HG03097 (cell line): Measurements from ENCODE around the gene RASD2.
"Not testable (repeated sequence)": the region's sequence is repeated elsewhere in the genome, so short reads cannot be mapped to it uniquely, and the experiment has no call there.

Experiments
- ATAC-seq: cut with Tn5 transposase; IDR thresholded peaks from one replicate; pipeline ENCODE4 v1.9.1; 2021; ENCODE audit not compliant: unreplicated experiment, low FRiP score

RASD2 gene

GRCh38 chr22:35540595-35541253, at the start of gene RASD2:
Gene RASD2, plus strand, starts transcription at chr22:35540831. Its CDS starts 5,979 bp downstream, at chr22:35546810.
- no peak for ATAC-seq

GRCh38 chr22:35491061-35491907, 49.3 kb upstream of the RASD2 start:
- not testable (repeated sequence) for ATAC-seq

- ATAC-seq = no peak
Measured at GRCh38 chr22:35491908-35492380, 48.7 kb upstream of the RASD2 start.

DNA sequence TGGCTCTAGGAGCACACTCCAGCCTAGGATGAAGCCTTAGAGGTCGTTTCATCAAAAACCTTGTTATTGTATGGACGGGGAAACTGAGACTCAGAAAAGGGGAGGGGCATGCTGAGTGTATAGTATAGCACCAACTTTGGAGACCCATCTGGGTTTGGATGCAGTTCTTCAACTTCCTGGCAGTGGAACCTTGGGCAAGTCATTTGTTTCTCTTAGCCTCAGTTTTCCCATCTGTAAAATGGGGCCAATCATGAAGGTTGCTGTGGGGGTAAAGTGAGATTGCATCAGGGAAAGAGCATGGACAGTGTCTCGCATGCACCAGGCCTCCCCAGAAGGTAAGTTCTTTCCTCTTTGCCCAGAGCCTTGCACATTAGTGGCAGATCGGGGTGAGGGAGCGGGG, 47.6 kb upstream of the RASD2 start:
- ATAC-seq = no peak

DNA sequence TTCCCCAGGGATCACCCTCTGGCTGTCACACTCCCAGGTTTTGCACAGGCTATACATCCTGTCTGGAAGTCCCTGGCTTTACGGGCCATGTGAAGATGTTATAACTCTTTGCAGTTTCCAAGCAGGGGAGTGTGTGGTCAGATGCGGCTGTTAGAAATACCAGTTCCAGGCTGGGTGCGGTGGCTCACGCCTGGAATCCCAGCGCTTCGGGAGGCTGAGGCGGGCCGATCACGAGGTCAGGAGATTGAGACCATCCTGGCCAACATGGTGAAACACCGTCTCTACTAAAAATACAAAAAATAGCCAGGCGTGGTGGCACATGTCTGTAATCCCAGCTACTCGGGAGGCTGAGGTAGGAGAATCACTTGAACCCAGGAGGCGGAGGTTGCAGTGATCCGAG, 44.9 kb upstream of the RASD2 start:
- not testable (repeated sequence) for ATAC-seq

DNA sequence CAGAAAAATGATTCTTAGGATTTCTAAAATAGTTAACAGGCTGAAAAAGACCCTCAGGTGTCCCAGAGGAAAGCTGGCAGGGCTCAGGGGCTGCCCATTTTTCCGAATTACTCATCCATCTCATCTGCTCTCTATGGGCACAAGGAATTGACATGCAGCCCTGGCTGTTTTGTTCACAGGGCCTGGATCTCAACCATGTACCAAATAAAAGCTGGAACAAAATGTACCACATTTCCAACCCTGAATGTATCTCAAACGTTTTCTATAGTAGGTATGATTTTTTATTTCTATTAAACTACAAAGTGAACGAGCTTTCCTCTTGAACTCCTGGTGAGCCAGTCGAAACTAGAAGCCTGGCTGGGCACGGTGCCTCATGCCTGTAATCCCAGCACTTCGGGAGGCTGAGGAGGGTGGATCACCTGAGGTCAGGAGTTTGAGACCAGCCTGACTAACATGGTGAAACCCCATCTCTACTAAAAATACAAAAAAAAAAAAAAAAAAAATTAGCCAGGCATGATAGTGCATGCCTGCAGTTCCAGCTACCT, 43.8 kb upstream of the RASD2 start:
- ATAC-seq = no peak

DNA sequence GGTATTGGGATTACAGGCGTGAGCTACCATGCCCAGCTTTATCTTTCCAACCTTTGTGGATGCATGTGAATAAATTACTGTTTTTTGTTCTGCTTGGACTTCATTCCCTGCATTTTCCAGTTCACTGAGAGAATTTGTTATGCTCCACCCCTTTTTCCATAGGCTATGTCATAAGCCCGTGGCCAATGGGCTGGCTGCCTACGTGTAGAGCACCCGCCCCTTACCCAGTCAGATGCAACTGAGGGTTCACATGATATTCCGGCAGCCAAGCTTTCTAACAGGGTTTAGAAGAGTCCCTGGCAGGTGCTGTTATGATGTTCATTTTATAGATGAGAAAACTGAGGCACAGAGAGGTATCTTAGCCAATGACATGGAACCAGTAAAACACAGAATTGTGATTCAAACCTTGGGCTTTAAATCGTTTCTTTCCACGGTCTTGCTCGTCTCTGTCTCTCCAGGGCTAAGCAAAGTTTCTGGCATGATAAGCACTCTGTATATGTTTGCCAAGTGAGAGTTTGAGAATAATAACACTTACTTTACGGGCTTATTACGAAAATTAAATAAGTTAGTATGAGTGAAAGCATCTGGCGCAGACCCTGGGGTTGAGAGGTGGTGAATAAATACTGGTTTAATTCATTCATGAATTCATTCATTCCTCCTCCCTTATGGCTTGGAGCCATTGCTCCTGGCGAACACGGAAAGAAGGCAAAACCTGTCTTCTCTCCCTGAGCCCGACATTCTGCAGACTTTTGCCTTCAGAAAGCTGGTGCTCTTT, 42.4 kb upstream of the RASD2 start:
- no peak for ATAC-seq

DNA sequence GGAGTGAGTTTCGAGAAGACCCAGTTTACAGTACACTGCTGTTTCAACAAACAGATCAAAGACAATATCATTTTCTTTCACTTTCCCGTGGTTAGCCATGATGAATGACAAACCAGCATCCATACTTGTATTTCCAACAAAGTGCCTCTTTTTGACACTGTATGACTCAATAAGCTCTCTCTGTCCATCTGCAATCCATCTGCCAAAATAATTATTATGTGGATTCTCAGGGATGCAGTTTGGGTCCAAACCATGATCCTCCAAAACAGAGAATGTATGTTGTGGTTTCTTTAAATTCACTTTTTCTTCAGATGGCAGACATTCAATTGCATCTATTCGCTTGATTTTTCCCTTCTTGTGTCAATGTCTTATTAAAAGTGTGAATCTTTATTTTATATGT, 37.8 kb upstream of the RASD2 start:
- ATAC-seq = no peak

- no peak for ATAC-seq
Measured at GRCh38 chr22:35505399-35506258, 35.0 kb upstream of the RASD2 start.

- ATAC-seq = no peak
Measured at GRCh38 chr22:35506259-35506570, 34.4 kb upstream of the RASD2 start.

DNA sequence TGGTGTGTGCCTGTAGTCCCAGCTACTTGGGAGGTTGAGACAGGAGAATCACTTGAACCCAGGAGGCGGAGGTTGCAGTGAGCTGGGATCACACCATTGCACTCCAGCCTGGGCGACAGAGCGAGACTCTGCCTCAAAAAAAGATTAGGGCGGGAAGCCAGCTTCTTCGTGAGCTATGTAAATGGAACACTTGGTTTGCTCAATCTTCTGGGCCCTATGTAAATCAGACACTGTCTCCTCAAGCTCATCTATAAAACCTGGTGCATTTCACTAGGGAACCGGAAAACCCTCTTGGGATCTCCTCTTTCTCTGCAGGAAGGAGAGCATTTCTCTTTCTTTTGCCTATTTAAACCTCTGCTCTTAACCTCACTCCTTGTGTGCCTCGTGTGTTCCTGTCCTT, 32.8 kb upstream of the RASD2 start:
- not testable (repeated sequence) for ATAC-seq

GRCh38 chr22:35509451-35509850, 31.2 kb upstream of the RASD2 start:
- no peak for ATAC-seq

- ATAC-seq = no peak
Measured at GRCh38 chr22:35509960-35510359, 30.7 kb upstream of the RASD2 start.

DNA sequence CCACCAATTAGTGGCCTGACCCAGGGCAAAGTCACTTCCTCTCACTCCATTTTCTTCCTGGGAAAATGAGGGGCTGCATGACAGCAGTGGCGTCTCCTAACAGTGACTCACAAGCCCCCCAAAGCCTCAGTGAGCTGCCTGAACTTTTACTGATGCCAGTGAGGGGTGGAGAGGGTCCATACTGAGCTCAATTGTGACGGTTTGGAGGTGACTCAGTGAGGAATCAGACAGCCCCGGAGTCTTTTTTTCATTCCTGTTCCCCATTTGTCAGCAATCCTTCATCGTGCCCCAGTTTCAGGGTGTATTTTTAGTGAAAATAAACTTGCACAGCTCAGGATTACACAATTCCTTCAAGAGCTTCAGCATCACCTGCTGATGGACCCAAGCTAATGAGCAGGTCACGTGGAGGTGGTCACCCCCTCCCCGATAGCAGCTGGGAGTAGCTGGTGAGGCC, 30.1 kb upstream of the RASD2 start:
- ATAC-seq = no peak

DNA sequence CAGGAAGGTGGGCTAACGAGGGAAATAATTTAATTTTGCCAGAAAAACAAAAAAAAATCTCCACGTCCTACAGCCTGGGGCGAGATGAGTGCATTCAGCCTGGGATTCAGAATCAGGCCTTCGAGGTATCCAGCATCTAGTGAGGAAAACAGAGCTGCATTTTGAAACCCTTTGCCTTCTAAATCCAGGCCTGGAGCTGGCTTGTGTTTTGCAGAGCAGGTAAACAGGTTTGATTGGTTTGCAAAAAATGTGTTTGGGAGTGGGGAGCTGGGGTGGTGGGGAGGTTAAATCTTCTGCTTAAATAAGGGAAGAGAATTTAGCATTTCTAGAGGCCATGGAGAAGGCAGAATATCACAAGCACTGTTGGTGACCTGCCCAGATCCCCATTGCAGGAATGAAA, 29.7 kb upstream of the RASD2 start:
- no peak for ATAC-seq

DNA sequence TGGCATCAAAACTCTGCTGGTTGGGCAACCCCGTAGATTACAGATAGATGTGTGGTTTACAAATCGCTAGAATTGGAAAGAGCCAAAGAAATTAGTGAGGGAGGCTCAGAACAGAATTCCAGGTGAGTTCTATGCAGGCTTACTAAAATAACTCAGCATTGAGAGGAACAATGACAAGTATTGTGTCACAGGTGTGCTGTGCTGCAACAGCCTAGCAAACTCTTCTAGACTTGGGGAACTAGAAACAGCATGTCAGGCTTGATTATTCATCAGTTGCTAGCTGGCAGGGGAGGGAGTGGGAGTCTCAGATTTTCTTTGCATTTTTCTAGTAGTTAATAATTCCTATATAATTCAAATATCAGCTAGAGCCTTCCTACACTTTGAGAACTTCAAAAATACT, 26.3 kb upstream of the RASD2 start:
- ATAC-seq = no peak

GRCh38 chr22:35515952-35516351, 24.7 kb upstream of the RASD2 start:
- not testable (repeated sequence) for ATAC-seq

DNA sequence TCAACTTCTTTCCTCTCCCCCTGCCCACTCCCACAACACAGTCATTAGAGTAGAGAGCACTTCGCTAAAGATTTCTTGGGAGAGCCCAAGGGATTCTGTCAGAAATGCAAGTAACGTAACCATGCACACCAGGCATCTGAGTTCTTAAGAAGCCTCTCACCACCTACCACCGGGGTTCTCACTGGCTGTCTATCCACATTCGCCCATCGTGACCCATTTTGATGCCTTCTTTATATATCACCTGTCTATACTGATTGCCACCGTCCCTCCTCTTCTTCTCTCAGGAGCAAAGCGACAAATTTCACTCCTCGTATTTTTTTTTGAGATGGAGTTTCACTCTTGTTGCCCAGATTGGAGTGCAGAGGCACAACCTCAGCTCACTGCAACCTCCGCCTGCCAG, 23.9 kb upstream of the RASD2 start:
- no peak for ATAC-seq

- ATAC-seq = no peak
Measured at GRCh38 chr22:35517207-35517606, 23.4 kb upstream of the RASD2 start.
